Endothelial cell of hepatic sinusoid (primary cell): ENCODE results near the gene IKZF1.

ENCODE experiments used
- in situ Hi-C: cut with HindIII; loops from 2 replicates; pipeline ENCODE4 v1.10.0; 2017; ENCODE audit warnings: low sequenced_read_pairs

IKZF1 gene

DNA sequence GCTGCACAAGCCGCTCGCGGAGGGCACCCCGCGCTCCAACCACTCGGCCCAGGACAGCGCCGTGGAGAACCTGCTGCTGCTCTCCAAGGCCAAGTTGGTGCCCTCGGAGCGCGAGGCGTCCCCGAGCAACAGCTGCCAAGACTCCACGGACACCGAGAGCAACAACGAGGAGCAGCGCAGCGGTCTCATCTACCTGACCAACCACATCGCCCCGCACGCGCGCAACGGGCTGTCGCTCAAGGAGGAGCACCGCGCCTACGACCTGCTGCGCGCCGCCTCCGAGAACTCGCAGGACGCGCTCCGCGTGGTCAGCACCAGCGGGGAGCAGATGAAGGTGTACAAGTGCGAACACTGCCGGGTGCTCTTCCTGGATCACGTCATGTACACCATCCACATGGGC is 95.6 kb downstream of the IKZF1 start:
- in situ Hi-C loops: no loop called here

- in situ Hi-C loops: no loop called here
These were observed 99.9 kb downstream of the IKZF1 start for GRCh38 chr7:50404392-50404791.

DNA sequence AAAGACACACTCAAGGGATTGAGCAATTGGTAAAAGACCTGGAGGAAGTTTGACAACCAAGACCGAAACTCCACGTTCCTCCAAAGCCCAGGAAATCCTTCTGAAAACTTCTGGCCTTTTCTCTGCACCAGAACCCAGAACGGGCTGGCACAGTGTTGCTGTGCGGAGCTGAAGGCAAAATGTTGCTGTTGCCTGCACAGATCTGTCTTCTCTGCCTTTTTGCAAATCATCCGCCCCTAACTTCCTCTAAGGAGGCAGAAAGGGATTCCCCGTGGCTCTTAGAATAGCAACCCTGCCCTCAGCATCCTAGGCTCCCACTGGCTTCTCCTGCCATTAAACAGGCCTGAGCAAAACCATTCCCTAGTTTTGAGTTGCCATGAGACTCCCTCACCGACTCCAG is 100.7 kb downstream of the IKZF1 start:
- in situ Hi-C loops: no loop called here

- in situ Hi-C loops: no loop called here
These were observed 102.4 kb downstream of the IKZF1 start for GRCh38 chr7:50406935-50407334.

GRCh38 chr7:50409856-50410745 is 105.6 kb downstream of the IKZF1 start:
- in situ Hi-C loops: loop anchor here (5.0 kb wide), 1 partner anchor 63 kb away; no protein-coding TSS in a partner anchor

DNA sequence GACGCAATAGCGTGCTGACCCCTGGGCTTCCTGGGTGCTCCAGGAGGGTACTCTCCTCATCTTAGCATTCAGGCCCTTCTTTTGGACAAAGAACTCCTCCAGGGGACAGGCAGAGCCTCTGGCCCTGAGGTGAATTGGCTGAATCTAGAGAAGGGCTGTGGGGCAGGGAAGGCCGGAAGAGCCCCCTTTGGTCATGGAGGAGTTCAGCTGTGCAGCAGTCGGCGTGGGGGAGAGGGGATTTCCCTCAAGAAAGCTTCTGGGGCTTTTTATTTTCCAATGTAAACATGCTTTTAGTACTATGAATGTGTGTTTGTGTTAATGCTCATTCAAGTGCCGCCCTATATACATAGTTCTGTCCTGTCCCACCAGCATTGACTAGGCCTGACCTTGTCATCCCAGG is 106.8 kb downstream of the IKZF1 start:
- in situ Hi-C loops: loop anchor here (5.0 kb wide), 1 partner anchor 64 kb away; no protein-coding TSS in a partner anchor

GRCh38 chr7:50412973-50413372 is 108.5 kb downstream of the IKZF1 start:
- in situ Hi-C loops: loop anchor here (5.0 kb wide), 1 partner anchor 66 kb away; no protein-coding TSS in a partner anchor

DNA sequence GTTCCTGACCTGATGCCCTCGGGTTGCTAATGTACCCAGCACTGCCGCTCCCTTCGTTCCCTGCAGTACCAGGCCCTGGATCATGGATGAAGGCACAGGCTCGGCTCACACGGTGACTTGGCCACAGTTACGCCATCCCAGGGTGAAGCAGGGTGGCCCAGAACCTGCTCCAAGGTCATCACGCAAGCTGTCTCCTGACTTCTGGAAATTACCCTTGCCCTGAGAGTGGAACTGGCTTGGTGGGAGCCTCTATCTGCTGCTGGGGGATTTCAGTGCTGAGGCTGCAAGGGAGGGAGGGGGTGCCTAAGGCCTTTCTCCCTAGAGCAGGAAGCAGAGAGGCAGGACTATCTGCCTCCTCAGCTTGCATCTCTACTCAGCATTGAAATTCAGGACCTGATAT is 109.0 kb downstream of the IKZF1 start:
- in situ Hi-C loops: loop anchor here (5.0 kb wide), 1 partner anchor 66 kb away; no protein-coding TSS in a partner anchor

DNA sequence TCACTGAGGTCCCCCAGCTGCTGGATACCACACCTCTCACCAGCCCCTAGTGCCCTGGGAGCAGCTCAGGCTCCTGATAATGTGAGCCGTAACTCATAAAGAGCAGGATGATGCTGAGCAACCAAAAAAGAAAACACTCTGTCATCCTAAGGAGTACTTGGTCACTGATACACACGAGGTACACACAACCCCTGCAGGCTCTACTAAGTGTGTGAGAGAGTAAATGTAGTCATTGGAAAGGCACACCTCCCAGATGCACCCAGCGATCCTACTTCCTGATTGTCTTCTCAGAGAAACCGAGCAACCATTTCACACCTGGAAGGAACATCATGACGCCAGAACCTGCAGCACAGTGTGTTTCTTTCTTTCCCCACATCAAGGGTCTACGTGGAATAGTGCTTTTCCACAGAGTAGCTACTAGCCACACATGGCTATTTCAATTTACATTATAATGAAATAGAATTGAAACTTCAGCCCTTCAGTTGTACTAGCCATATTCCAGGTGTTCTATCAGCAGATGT is 111.4 kb downstream of the IKZF1 start:
- in situ Hi-C loops: no loop called here

- in situ Hi-C loops: no loop called here
These were observed 112.1 kb downstream of the IKZF1 start for GRCh38 chr7:50416527-50417182.

DNA sequence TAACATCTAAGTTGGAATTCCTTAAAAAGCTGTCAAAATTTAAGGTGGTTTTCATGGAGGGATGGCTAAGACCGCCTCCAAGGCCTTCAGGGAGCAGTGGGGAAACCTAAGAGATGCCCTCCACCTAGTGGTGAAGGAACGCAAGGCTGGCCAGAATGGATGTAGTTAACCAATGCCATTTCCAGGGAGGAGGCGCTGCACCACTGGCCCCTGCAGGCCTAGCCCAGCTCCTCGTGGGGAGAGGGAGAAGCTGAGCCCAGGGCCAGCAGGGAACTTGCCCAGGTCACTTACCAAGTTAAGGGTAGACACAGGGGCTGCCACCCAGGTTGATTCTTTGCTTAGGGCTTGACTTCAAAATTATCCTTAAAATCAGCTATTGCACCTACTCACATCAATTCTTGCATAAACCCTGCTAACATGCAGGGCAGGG is 113.6 kb downstream of the IKZF1 start:
- in situ Hi-C loops: no loop called here

- in situ Hi-C loops: no loop called here
These were observed 114.2 kb downstream of the IKZF1 start for GRCh38 chr7:50418526-50419290.

- in situ Hi-C loops: no loop called here
These were observed 116.5 kb downstream of the IKZF1 start for GRCh38 chr7:50421043-50421442.

- in situ Hi-C loops: no loop called here
These were observed 118.3 kb downstream of the IKZF1 start for GRCh38 chr7:50422858-50423257.

- in situ Hi-C loops: no loop called here
These were observed 119.3 kb downstream of the IKZF1 start for GRCh38 chr7:50423860-50424259.

DNA sequence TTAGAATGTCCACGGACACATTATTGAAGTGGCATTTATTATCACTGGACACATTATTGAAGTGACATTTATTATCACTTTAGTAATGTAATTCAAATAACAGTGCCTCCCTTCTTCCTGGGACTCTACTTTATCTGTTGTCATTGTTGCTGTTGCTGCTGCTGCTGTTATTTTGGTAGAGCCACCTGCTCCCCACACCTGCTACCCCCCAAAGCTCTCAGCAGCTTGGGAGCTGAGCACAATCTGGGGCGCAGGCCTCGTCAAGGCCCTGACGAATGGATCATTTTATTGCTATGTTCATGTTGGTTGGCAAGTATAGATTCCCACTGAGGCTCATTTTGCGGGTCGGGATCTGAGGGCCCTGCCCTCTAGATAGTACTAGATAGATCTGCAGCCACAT is 120.8 kb downstream of the IKZF1 start:
- in situ Hi-C loops: loop anchor here (5.0 kb wide), 1 partner anchor 63 kb away; no protein-coding TSS in a partner anchor

- in situ Hi-C loops: loop anchor here (5.0 kb wide), 1 partner anchor 64 kb away; no protein-coding TSS in a partner anchor
These were observed 121.9 kb downstream of the IKZF1 start for GRCh38 chr7:50426280-50427045.

DNA sequence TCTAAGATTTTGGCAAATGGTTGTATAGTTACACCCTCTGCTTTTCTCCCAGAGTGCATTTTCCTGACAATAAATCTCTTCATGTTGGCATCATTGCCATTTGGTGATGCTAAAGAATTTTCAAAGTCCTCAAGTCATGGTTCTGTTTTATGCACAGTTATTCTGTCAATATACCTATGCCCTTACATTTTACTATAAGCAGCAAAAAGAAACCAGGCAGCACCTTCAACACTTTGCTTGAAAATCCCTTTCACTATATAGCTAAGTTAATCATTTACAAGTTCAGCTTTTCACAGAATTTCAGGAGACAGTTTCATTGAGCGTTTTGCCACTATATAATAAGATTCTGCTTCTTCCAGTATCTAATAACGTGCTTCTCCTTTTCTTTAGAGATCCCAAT is 123.0 kb downstream of the IKZF1 start:
- in situ Hi-C loops: loop anchor here (5.0 kb wide), 1 partner anchor 65 kb away; no protein-coding TSS in a partner anchor

DNA sequence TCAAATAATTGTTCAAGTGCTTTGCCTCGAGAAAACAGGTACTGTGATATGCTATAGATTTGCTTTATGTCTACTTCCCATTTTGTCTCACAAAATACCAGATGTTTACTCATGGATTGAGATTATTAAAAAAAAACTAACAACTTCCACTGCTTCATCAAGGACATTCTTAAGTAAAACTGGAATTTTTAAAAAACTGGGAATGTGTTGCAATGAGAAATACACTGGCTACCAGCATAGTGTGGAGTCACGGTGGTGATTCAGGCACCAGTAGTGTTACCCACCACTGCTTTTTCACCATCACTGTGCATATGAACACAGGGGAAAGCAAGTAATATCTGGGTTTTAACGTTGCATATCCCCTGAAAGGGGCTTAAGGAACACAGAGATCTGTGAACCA is 124.4 kb downstream of the IKZF1 start:
- in situ Hi-C loops: loop anchor here (5.0 kb wide), 1 partner anchor 67 kb away; no protein-coding TSS in a partner anchor

- in situ Hi-C loops: no loop called here
These were observed 126.8 kb downstream of the IKZF1 start for GRCh38 chr7:50431316-50431715.
